ENCODE measurements around the gene MBD5.

DNA sequence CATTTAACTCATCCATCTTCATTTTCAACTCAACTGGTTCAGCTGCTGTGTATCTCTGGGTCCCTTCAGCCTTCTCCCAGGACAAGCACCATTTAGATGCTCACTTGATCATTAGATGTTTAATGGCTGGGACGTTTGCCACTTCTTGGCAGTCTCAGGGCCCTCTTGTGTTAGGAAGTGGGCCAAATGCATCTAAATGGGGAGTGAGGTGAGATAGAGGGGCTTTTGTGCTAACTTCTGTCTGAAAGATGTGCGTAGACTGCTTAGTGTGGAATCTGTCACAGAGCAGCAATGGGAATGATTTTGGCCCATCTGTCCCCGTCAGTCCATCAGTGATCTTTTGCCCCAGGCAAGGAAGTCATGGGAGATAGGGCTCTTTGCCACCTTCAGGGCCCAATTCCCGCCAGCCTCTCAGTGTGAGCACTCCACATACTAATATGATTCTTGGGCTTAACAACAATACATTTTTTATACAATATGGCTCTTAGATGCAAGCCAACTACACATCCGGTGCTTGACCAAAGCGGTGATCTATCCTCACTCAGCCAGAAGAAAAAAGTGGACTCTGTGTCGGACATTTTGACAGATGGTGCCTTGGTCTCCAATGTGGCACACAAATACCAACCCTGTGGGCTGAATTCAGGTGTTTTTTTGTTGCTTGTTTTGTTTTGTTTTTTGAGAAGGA, 528.0 kb downstream of the MBD5 start:
- TF ChIP-seq GATA3 (IDR thresholded peaks at IDR 0.05; ENCODE audit: low read depth, low read length) (no peak), GATA2 (IDR thresholded peaks at IDR 0.05; ENCODE audit: low read depth, low read length) (no peak)

Measured in SH-SY5Y (cell line).